ENCODE data around the gene TSEN2. TPM values are rescaled to one million over a fixed set of nuclear protein-coding genes. Genes with fewer than 3 reads are reported as not detected.

The TSEN2 gene
- total and polyA plus RNA-seq, 9 donors, result 13.2 to 27.4 (median 23.2) TPM

DNA sequence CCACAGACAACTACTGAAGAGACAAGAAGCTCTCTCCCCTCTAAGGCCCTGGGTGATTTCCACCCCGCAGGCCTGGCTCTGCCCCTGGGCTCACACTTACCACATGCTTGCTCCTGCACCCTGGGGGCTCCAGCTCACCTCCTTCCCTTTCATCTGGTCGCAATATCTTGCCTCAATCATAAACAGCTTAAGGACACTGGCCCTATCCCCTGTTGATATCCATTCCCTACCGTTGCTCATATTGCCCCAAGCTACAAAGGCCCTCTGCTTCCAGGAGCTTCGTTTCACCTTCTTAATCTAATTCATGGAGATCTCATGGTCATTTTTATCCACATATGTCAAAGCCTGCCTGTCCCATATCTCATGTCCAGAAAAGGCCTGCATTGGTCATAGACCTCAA is 46.0 kb upstream of the TSEN2 start:
- no peaks in the 10 kb centered on the region for H3K36me3 ChIP-seq
- H3K4me1 ChIP-seq (ENCODE audit: insufficient read depth), result peaks cover 4% of the 10 kb centered on the region
- no peak overlapping the region for H3K27ac ChIP-seq
- WGBS, 3 donors, result 90 to 92% (median 91%) methylated on average over 4 of the region's 4 CpGs
- H3K9me3 ChIP-seq, result no peaks in the 10 kb centered on the region
- no peak for DNase-seq
- H3K27me3 ChIP-seq, result no peaks in the 10 kb centered on the region
- H3K4me3 ChIP-seq, result no peak overlapping the region
- intact Hi-C loops (cut with DNase I), result no loop called here
- TF ChIP-seq EP300 (IDR thresholded peaks at IDR 0.05), result no peak
- TF ChIP-seq, protein P1, sequence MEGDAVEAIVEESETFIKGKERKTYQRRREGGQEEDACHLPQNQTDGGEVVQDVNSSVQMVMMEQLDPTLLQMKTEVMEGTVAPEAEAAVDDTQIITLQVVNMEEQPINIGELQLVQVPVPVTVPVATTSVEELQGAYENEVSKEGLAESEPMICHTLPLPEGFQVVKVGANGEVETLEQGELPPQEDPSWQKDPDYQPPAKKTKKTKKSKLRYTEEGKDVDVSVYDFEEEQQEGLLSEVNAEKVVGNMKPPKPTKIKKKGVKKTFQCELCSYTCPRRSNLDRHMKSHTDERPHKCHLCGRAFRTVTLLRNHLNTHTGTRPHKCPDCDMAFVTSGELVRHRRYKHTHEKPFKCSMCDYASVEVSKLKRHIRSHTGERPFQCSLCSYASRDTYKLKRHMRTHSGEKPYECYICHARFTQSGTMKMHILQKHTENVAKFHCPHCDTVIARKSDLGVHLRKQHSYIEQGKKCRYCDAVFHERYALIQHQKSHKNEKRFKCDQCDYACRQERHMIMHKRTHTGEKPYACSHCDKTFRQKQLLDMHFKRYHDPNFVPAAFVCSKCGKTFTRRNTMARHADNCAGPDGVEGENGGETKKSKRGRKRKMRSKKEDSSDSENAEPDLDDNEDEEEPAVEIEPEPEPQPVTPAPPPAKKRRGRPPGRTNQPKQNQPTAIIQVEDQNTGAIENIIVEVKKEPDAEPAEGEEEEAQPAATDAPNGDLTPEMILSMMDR (IDR thresholded peaks at IDR 0.05), result no peak
- TF ChIP-seq POLR2A (IDR thresholded peaks at IDR 0.05), result no peak

DNA sequence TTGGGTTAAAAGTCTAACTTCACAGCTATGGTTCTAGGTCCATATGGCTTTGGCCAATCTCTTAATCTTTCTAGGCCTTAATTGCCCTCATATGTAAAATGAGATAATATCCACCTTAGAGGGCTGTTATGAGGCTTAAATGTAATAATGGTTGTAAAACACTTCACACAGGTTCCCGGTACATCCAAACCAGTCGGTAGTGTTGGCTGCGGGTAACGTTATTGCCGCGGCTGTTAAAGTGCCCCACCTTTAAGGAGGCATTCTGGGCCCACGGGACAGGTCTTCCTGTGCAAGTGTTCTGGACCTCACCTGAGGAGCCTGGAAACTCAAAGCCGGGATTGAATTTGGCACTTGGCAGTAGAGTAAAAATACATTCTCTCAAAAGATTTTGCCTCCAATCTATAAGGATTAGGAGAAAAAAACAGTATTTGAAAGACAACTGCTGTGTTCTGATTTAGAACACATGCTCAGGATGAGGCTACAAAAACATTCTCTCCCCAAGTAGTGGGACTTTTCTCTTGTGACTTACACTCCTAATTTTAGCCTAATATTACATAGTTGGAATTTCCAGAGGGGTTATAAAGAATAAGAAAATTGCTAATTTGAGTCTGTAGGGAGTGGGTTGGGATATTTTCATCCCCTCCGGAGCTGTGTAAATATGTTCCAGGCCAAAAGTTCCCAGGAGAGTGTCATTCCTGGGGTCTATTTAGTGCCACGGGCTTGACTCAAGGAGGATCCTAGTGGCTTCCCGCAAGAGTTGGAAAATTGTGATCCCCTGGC is 44.9 kb upstream of the TSEN2 start:
- H3K4me1 ChIP-seq (ENCODE audit: insufficient read depth), result peaks cover 4% of the 10 kb centered on the region
- H3K27me3 ChIP-seq, result no peaks in the 10 kb centered on the region
- no peaks in the 10 kb centered on the region for H3K9me3 ChIP-seq
- intact Hi-C loops (cut with DNase I), result no loop called here
- no peaks in the 10 kb centered on the region for H3K36me3 ChIP-seq
- WGBS, 3 donors, result 78 to 81% (median 80%) methylated on average over 11 of the region's 11 CpGs
- TF ChIP-seq POLR2A (IDR thresholded peaks at IDR 0.05) (no peak), EP300 (IDR thresholded peaks at IDR 0.05) (no peak)
- TF ChIP-seq, protein P1 (IDR thresholded peaks at IDR 0.05), result no peak
- no peak overlapping the region for H3K27ac ChIP-seq
- H3K4me3 ChIP-seq, result no peak overlapping the region
- no peak for DNase-seq

DNA sequence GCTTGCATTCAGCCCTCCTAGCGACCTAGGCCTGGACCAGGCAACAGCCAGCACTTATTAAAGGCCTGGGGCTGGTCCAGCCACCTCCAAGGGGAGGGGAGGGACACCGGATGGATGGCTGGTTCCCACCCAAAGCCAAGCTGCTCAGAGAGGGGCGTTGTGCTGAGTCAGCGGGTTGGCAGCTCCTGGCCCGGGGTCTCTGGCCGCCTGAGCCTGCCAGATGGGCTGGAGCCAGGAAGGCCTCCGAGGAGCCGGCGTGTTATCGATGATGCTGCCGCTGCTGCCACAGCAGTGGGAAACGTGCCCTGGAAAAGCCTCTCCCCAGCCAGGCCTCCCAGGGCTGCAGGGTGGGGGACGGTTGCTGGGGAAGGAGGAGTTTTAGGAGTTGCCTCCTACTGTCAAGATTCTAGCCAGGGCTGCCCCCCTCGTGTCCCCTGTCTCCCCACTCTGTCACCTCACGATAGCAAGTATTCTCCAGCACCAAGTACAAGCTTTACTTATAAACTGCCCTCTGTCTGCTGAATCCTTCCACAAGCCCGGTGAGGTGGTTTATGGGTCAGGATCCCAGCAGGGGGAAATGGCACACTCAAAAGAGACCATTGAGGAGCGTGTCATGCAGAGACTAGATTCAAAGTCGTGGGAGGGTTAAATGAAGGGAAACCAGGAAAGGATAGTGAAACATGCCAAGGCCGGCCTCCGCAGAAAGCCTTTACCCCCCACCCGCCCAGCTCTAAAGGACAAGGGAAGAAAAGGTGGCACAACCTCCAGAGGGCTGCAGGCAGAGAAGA is 43.2 kb upstream of the TSEN2 start:
- DNase-seq, result peak; percentile 59 to 86 (median 80)
- H3K27me3 ChIP-seq, result no peaks in the 10 kb centered on the region
- no peak overlapping the region for H3K27ac ChIP-seq
- TF ChIP-seq, protein P1 (IDR thresholded peaks at IDR 0.05), result no peak
- no peak for TF ChIP-seq POLR2A (IDR thresholded peaks at IDR 0.05)
- no peak for TF ChIP-seq EP300 (IDR thresholded peaks at IDR 0.05)
- intact Hi-C loops (cut with DNase I), result loop anchor here in 1 of 4 donors (2.0 kb wide), 1 partner anchor 26 kb away; no protein-coding TSS in a partner anchor
- 18 to 26% (median 22%) methylated on average over 18 to 21 of the region's 21 CpGs for WGBS, 3 donors
- H3K36me3 ChIP-seq, result no peaks in the 10 kb centered on the region
- no peaks in the 10 kb centered on the region for H3K9me3 ChIP-seq
- H3K4me1 ChIP-seq (ENCODE audit: insufficient read depth), result peaks cover 4% of the 10 kb centered on the region
- H3K4me3 ChIP-seq, result no peak overlapping the region

DNA sequence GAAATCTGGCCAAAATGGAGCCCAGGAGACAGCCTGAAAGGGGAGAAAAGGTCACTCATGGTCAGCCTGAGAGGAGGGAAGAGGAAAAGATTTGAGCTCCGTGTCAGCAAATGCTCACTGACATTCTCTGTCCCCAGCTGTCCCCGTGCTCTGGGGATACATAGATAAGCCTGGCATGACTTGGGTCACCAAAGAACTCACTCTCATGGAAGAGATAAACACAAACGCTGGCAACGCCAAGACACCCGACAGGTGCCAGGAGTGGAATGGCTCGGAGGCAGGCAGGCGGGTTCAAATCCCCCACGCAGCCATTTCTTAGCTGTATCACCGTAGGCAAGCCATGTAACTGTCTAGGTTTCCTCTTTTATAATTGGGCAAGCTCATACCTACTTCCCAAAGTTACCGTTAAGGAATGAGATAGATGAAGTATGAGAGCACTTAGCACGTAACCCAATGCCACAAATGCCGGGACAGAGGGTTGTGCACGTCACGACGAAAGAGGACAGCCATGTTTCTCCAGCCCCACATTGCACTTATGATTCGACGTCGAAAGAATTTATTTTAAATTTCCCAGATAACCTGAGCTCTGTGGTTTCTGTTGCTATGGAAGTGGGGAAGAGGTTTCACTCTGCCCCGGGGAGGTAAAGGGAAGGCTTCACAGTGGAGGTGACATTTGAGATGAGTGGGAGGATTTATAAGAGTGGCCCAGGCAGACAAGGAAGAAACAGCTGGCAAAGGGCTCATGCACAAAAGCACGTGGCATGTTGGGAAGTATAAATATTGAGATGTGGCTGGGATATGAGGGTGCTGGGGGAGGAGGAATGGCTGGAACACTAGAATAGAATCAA is 41.4 kb upstream of the TSEN2 start:
- intact Hi-C loops (cut with DNase I), result no loop called here
- WGBS, 3 donors, result 74 to 80% (median 79%) methylated on average over 20 of the region's 20 CpGs
- Histone ChIP-seq H3K4me1 (ENCODE audit: insufficient read depth) (peaks cover 4% of the 10 kb centered on the region), H3K27me3 (no peaks in the 10 kb centered on the region), H3K9me3 (no peaks in the 10 kb centered on the region), H3K4me3 (no peak overlapping the region), H3K27ac (no peak overlapping the region), H3K36me3 (no peaks in the 10 kb centered on the region)
- TF ChIP-seq, protein P1 (IDR thresholded peaks at IDR 0.05), result no peak
- TF ChIP-seq POLR2A (IDR thresholded peaks at IDR 0.05) (no peak), EP300 (IDR thresholded peaks at IDR 0.05) (no peak)
- DNase-seq, result no peak
